Caco-2 (cell line): Measurements from ENCODE around the gene HPS1. TPM values are rescaled to one million over a fixed set of nuclear protein-coding genes. Genes with fewer than 3 reads are reported as not detected.

Source experiments
- BruUV-seq: library from RNA; stranded (reverse); fragments of 400-500 nt; replicated peaks from 2 replicates; lab custom pipeline; 2021; lab: Mats Ljungman, UMichigan
- CTCF ChIA-PET: fragments of 300-600 bp; sonication (Branson Sonifier 250); formaldehyde crosslinking; loops from one replicate; lab custom pipeline; 2022; ENCODE audit warnings: antibody characterized with exemption; lab: Charles Lee
- POLR2A ChIA-PET: fragments of 300-600 bp; sonication (Branson Sonifier 250); formaldehyde crosslinking; loops from one replicate; lab custom pipeline; 2022; ENCODE audit warnings: antibody characterized with exemption; lab: Charles Lee
- DNase-seq, 2 experiments: peaks; one replicate each; pipeline versions ENCODE4 v3.0.0 to v3.0.0-alpha.2; 2020 to 2022
- H3K27me3 ChIP-seq: replicated peaks from 2 replicates; pipeline ENCODE4 v1.6.0; 2011; ENCODE audit warnings: low read length; ENCODE audit not compliant: control insufficient read depth, insufficient read depth
- H3K36me3 ChIP-seq: 2 replicates; pipeline ENCODE4 v1.5.1; 2011; ENCODE audit warnings: low read length; ENCODE audit not compliant: control insufficient read depth, insufficient read depth
- H3K4me1 ChIP-seq: fragments of 250-450 bp; sonication (Bioruptor Pico); 2 replicates; pipeline ENCODE4 v1.5.1; 2020; ENCODE audit warnings: mild to moderate bottlenecking
- H3K4me3 ChIP-seq: 2 replicates; pipeline ENCODE4 v1.5.1; 2011; ENCODE audit warnings: low read depth, mild to moderate bottlenecking, control low read depth, low read length
- H3K9me3 ChIP-seq: fragments of 250-450 bp; sonication (Bioruptor Pico); 2 replicates; pipeline ENCODE4 v1.5.1; 2020; ENCODE audit warnings: mild to moderate bottlenecking, moderate library complexity
- H3K27ac Mint-ChIP-seq: one replicate; pipeline ENCODE4 v1.8.0; 2022; ENCODE audit warnings: mixed read lengths; ENCODE audit not compliant: unreplicated experiment
- H3K27me3 Mint-ChIP-seq: one replicate; pipeline ENCODE4 v1.8.0; 2022; ENCODE audit warnings: mixed read lengths; ENCODE audit not compliant: insufficient read depth, unreplicated experiment
- H3K36me3 Mint-ChIP-seq: one replicate; pipeline ENCODE4 v1.8.0; 2022; ENCODE audit warnings: mild to moderate bottlenecking, mixed read lengths; ENCODE audit not compliant: insufficient read depth, unreplicated experiment
- H3K4me1 Mint-ChIP-seq: one replicate; pipeline ENCODE4 v1.8.0; 2022; ENCODE audit warnings: low read depth, mixed read lengths; ENCODE audit not compliant: unreplicated experiment
- H3K4me3 Mint-ChIP-seq: one replicate; pipeline ENCODE4 v1.8.0; 2022; ENCODE audit warnings: mild to moderate bottlenecking, moderate library complexity, mixed read lengths; ENCODE audit not compliant: unreplicated experiment
- H3K9me3 Mint-ChIP-seq: one replicate; pipeline ENCODE4 v1.8.0; 2022; ENCODE audit warnings: mixed read lengths; ENCODE audit not compliant: unreplicated experiment
- CTCF ChIP-seq, 2 experiments: fragments of 200-600 bp in 1 of 2; IDR thresholded peaks; 1 replicate in 1 of 2; 2 replicates in 1 of 2; pipeline versions ENCODE4 v1.5.1 to v1.8.0; 2011 to 2022; ENCODE audit warnings: antibody characterized with exemption in 1 of 2, control low read depth in 1 of 2, inconsistent platforms in 1 of 2, low read depth in 1 of 2, low read length in 1 of 2, mild to moderate bottlenecking in 1 of 2, moderate library complexity in 1 of 2; ENCODE audit not compliant: insufficient read depth in 1 of 2, severe bottlenecking in 1 of 2, unreplicated experiment in 1 of 2
- intact Hi-C: fragments of 100-400 bp; cut with micrococcal nuclease; formaldehyde crosslinking; loops from one replicate; pipeline ENCODE4 v1.10.0; 2022; ENCODE audit not compliant: unreplicated experiment
- total RNA-seq: library from RNA; stranded (reverse); gene quantifications from 2 replicates; pipeline ENCODE4 v1.2.3, GENCODE V29; 2022

The HPS1 gene
- total RNA-seq, 1 experiment from 2014 or later, result 51.9 TPM

- H3K36me3 Mint-ChIP-seq, result no peaks in the 10 kb centered on the region
- no TSS peak for BruUV-seq
- Histone ChIP-seq H3K27me3 (no peaks in the 10 kb centered on the region), H3K4me3 (no peak overlapping the region), H3K4me1 (no peaks in the 10 kb centered on the region), H3K9me3 (no peaks in the 10 kb centered on the region), H3K36me3 (no peaks in the 10 kb centered on the region)
- no peak overlapping the region for H3K27ac Mint-ChIP-seq
- no peaks in the 10 kb centered on the region for H3K9me3 Mint-ChIP-seq
- no peak overlapping the region for H3K4me3 Mint-ChIP-seq
- TF ChIP-seq CTCF (IDR thresholded peaks at IDR 0.05; ENCODE audit: insufficient read depth in 1 of 2, low read depth in 1 of 2, low read length in 1 of 2, severe bottlenecking in 1 of 2, unreplicated experiment in 1 of 2), result no peak
- CTCF ChIA-PET, result no interaction called here
- POLR2A ChIA-PET, result no interaction called here
- intact Hi-C loops, result no loop called here
- peaks cover 6% of the 10 kb centered on the region for H3K27me3 Mint-ChIP-seq
- H3K4me1 Mint-ChIP-seq, result no peaks in the 10 kb centered on the region
- DNase-seq, result no peak
Observed at GRCh38 chr10:98382691-98383101, 64.0 kb downstream of the HPS1 start.

- Histone ChIP-seq H3K36me3 (no peaks in the 10 kb centered on the region), H3K27me3 (no peaks in the 10 kb centered on the region), H3K9me3 (no peaks in the 10 kb centered on the region), H3K4me1 (no peaks in the 10 kb centered on the region), H3K4me3 (no peak overlapping the region)
- Mint-ChIP-seq H3K27me3 (peaks cover 6% of the 10 kb centered on the region), H3K9me3 (no peaks in the 10 kb centered on the region), H3K27ac (no peak overlapping the region), H3K4me3 (no peak overlapping the region), H3K36me3 (no peaks in the 10 kb centered on the region), H3K4me1 (no peaks in the 10 kb centered on the region)
- intact Hi-C loops, result no loop called here
- ChIA-PET POLR2A (no interaction called here), CTCF (no interaction called here)
- BruUV-seq, result no TSS peak
- no peak for DNase-seq
- TF ChIP-seq CTCF (IDR thresholded peaks at IDR 0.05; ENCODE audit: insufficient read depth in 1 of 2, low read depth in 1 of 2, low read length in 1 of 2, severe bottlenecking in 1 of 2, unreplicated experiment in 1 of 2), result no peak
Observed at GRCh38 chr10:98380493-98381339, 66.0 kb downstream of the HPS1 start.

- no peak for TF ChIP-seq CTCF (IDR thresholded peaks at IDR 0.05; ENCODE audit: insufficient read depth in 1 of 2, low read depth in 1 of 2, low read length in 1 of 2, severe bottlenecking in 1 of 2, unreplicated experiment in 1 of 2)
- no peak overlapping the region for H3K4me3 ChIP-seq
- H3K36me3 ChIP-seq, result no peaks in the 10 kb centered on the region
- CTCF ChIA-PET, result no interaction called here
- H3K27ac Mint-ChIP-seq, result no peak overlapping the region
- H3K27me3 ChIP-seq, result no peaks in the 10 kb centered on the region
- H3K4me1 ChIP-seq, result no peaks in the 10 kb centered on the region
- intact Hi-C loops, result no loop called here
- POLR2A ChIA-PET, result no interaction called here
- H3K36me3 Mint-ChIP-seq, result no peaks in the 10 kb centered on the region
- peaks cover 9% of the 10 kb centered on the region for H3K27me3 Mint-ChIP-seq
- H3K4me1 Mint-ChIP-seq, result no peaks in the 10 kb centered on the region
- H3K9me3 Mint-ChIP-seq, result no peaks in the 10 kb centered on the region
- DNase-seq, result no peak
- BruUV-seq, result no TSS peak
- H3K9me3 ChIP-seq, result no peaks in the 10 kb centered on the region
- no peak overlapping the region for H3K4me3 Mint-ChIP-seq
Observed at GRCh38 chr10:98378722-98379121, 68.0 kb downstream of the HPS1 start.
